Measurements from ENCODE around the gene MYO5C.

DNA sequence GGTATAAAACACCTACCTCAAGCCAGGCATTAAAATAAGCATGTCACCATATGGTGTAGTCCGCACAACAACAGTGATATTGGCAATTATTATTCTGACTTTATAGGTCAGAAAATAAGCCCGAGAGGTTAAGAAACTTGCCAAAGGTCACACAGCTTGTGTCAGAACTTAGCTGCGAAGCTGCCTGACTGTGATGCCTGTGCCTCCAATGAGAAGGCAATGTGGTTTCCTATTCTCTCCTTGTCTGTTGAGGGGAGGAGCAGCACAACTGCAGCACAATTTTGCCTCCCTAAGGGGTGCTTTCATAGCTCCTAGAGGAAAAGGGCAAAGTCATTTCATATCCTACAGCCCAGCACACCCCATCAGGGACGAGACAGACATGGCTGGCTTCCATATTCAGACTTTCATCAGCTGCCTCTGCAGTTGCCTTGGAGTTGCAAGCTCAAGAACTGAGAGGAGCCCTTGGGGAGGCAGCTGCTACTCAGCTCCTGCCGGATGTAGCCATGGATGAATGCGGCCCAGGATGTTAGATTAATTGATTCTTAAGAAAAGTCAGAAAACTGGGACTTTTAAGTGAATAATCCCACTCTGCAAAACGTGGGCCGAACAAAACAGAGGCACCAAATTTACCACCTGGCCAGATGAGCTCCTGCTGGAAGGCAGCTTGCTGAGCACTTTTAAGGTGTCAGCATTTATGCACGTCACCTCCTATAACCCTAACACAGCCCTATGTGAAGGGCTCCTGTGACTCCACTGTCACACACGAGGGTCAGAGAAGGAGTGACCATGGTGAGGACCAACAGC lies 38.5 kb downstream of the MYO5C start:
- TF ChIP-seq ZNF367 (CRISPR knock-in tag; IDR thresholded peaks at IDR 0.05; ENCODE audit: borderline replicate concordance), result no peak
- TF ChIP-seq, protein P1, sequence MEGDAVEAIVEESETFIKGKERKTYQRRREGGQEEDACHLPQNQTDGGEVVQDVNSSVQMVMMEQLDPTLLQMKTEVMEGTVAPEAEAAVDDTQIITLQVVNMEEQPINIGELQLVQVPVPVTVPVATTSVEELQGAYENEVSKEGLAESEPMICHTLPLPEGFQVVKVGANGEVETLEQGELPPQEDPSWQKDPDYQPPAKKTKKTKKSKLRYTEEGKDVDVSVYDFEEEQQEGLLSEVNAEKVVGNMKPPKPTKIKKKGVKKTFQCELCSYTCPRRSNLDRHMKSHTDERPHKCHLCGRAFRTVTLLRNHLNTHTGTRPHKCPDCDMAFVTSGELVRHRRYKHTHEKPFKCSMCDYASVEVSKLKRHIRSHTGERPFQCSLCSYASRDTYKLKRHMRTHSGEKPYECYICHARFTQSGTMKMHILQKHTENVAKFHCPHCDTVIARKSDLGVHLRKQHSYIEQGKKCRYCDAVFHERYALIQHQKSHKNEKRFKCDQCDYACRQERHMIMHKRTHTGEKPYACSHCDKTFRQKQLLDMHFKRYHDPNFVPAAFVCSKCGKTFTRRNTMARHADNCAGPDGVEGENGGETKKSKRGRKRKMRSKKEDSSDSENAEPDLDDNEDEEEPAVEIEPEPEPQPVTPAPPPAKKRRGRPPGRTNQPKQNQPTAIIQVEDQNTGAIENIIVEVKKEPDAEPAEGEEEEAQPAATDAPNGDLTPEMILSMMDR (CRISPR knock-in tag; IDR thresholded peaks at IDR 0.05), result no peak
- TF ChIP-seq KAT8 (CRISPR knock-in tag; IDR thresholded peaks at IDR 0.05), result no peak
- TF ChIP-seq HCFC1 (IDR thresholded peaks at IDR 0.05; ENCODE audit: low read depth, low read length), result no peak
- TF ChIP-seq PAX8 (CRISPR knock-in tag; IDR thresholded peaks at IDR 0.05; ENCODE audit: borderline replicate concordance), result no peak
- no peak for TF ChIP-seq ZNF331 (CRISPR knock-in tag; IDR thresholded peaks at IDR 0.05)
- TF ChIP-seq, protein P2, sequence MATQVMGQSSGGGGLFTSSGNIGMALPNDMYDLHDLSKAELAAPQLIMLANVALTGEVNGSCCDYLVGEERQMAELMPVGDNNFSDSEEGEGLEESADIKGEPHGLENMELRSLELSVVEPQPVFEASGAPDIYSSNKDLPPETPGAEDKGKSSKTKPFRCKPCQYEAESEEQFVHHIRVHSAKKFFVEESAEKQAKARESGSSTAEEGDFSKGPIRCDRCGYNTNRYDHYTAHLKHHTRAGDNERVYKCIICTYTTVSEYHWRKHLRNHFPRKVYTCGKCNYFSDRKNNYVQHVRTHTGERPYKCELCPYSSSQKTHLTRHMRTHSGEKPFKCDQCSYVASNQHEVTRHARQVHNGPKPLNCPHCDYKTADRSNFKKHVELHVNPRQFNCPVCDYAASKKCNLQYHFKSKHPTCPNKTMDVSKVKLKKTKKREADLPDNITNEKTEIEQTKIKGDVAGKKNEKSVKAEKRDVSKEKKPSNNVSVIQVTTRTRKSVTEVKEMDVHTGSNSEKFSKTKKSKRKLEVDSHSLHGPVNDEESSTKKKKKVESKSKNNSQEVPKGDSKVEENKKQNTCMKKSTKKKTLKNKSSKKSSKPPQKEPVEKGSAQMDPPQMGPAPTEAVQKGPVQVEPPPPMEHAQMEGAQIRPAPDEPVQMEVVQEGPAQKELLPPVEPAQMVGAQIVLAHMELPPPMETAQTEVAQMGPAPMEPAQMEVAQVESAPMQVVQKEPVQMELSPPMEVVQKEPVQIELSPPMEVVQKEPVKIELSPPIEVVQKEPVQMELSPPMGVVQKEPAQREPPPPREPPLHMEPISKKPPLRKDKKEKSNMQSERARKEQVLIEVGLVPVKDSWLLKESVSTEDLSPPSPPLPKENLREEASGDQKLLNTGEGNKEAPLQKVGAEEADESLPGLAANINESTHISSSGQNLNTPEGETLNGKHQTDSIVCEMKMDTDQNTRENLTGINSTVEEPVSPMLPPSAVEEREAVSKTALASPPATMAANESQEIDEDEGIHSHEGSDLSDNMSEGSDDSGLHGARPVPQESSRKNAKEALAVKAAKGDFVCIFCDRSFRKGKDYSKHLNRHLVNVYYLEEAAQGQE (IDR thresholded peaks at IDR 0.05; ENCODE audit: borderline replicate concordance in 1 of 2, low read depth in 1 of 2, low read length in 2 of 2), result no peak
- no peak for TF ChIP-seq ZNF10 (CRISPR knock-in tag; IDR thresholded peaks at IDR 0.05; ENCODE audit: borderline replicate concordance, low read depth)
- TF ChIP-seq, protein P3, sequence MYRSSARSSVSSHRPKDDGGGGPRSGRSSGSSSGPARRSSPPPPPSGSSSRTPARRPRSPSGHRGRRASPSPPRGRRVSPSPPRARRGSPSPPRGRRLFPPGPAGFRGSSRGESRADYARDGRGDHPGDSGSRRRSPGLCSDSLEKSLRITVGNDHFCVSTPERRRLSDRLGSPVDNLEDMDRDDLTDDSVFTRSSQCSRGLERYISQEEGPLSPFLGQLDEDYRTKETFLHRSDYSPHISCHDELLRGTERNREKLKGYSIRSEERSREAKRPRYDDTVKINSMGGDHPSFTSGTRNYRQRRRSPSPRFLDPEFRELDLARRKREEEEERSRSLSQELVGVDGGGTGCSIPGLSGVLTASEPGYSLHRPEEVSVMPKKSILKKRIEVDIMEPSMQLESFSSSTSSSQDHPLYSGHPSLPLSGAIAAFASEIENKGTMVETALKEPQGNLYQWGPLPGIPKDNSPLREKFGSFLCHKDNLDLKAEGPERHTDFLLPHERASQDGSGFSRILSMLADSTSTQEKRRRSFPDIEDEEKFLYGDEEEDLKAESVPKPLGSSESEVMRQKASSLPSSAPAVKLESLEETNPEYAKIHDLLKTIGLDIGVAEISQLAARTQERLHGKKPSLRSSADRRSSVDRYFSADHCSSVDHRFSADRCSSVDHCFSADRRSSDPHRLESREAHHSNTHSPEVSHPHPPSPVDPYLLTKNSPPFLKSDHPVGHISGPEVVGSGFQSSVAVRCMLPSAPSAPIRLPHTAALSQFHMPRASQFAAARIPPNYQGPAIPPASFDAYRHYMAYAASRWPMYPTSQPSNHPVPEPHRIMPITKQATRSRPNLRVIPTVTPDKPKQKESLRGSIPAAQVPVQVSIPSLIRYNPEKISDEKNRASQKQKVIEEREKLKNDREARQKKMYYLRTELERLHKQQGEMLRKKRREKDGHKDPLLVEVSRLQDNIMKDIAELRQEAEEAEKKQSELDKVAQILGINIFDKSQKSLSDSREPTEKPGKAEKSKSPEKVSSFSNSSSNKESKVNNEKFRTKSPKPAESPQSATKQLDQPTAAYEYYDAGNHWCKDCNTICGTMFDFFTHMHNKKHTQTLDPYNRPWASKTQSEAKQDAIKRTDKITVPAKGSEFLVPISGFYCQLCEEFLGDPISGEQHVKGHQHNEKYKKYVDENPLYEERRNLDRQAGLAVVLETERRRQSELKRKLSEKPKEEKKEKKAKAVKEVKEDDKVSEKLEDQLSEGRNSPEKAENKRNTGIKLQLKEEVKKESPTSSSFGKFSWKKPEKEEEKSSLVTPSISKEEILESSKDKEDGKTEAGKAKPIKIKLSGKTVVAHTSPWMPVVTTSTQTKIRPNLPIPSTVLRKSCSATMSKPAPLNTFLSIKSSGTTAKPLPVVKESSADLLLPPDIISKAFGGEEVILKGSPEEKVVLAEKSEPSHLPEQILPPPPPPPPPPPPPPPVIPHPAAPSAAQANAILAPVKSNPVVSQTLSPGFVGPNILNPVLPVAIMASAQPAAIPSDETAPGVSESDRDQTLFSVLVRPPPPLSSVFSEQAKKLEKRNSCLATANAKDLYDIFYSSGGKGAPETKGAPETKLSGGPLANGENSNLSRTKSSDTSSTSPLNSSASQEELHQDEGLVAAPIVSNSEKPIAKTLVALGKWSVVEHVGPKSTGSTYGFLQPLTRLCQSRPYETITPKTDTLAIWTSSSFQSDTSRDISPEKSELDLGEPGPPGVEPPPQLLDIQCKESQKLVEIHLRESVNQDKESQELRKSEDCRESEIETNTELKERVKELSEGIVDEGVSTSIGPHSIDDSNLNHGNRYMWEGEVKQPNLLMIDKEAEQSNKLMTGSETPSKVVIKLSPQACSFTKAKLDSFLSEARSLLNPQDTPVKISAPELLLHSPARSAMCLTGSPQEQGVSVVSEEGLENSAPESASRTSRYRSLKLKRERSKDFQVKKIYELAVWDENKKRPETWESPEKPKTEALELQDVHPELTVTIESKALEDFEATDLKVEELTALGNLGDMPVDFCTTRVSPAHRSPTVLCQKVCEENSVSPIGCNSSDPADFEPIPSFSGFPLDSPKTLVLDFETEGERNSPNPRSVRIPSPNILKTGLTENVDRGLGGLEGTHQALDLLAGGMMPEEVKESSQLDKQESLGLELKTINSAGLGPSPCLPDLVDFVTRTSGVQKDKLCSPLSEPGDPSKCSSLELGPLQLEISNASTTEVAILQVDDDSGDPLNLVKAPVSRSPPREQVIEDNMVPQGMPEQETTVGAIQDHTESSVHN (CRISPR knock-in tag; IDR thresholded peaks at IDR 0.05), result no peak
- no peak for TF ChIP-seq POLR2A (IDR thresholded peaks at IDR 0.05; ENCODE audit: insufficient read depth in 1 of 2, low read depth in 2 of 2, low read length in 2 of 2)
- TF ChIP-seq EP300 (IDR thresholded peaks at IDR 0.05; ENCODE audit: low read depth in 2 of 2, low read length in 2 of 2), result no peak
- no peak for TF ChIP-seq EP300 (CRISPR knock-in tag; IDR thresholded peaks at IDR 0.05; ENCODE audit: borderline replicate concordance)
- no peak for TF ChIP-seq RXRA (CRISPR knock-in tag; IDR thresholded peaks at IDR 0.05)
